Endothelial cell of umbilical vein (primary cell): ENCODE data around the gene LMX1A. TPM values are rescaled to one million over a fixed set of nuclear protein-coding genes. Genes with fewer than 3 reads are reported as not detected.

ENCODE experiments used
- BruUV-seq: library from RNA; stranded (reverse); fragments of 400-500 nt; replicated peaks from 2 replicates; lab custom pipeline; 2021; lab: Mats Ljungman, UMichigan
- CTCF ChIA-PET: fragments of 300-600, 350-600 bp; sonication (Branson Sonifier 250); formaldehyde crosslinking; loops from one replicate; lab custom pipeline; 2021; ENCODE audit warnings: antibody characterized with exemption, inconsistent platforms; lab: Charles Lee
- POLR2A ChIA-PET: fragments of 300-600, 350-600 bp; sonication (Branson Sonifier 250); formaldehyde crosslinking; loops from one replicate; lab custom pipeline; 2021; ENCODE audit warnings: antibody characterized with exemption, inconsistent platforms; lab: Charles Lee
- DNase-seq: peaks from one replicate; pipeline ENCODE4 v3.0.0-alpha.2; 2011; ENCODE audit warnings: low read depth, low spot score
- FAIRE-seq: peaks from 2 replicates; lab custom pipeline; 2011; peaks lifted over from hg19 to GRCh38; lab: Jason Lieb, UNC
- H2AFZ ChIP-seq: 2 replicates; pipeline ENCODE4 v1.6.0; 2012; ENCODE audit warnings: low read depth, low read length, control low read depth, inconsistent platforms
- H3K27ac ChIP-seq: 2 replicates; pipeline ENCODE4 v1.5.1; 2011; ENCODE audit warnings: low read depth, mild to moderate bottlenecking, control low read depth, low read length, moderate library complexity; ENCODE audit not compliant: insufficient read depth
- H3K27me3 ChIP-seq, 2 experiments: 2 replicates each; pipeline versions ENCODE4 v1.6.0 to v1.6.1; 2011; ENCODE audit warnings: low read length in 2 of 2, mixed read lengths in 1 of 2; ENCODE audit not compliant: control insufficient read depth in 2 of 2, insufficient read depth in 2 of 2
- H3K36me3 ChIP-seq, 2 experiments: 2 replicates in 1 of 2; 3 replicates in 1 of 2; pipeline ENCODE4 v1.5.1; 2011; ENCODE audit warnings: low read length in 2 of 2, mild to moderate bottlenecking in 1 of 2, moderate library complexity in 1 of 2; ENCODE audit not compliant: control insufficient read depth in 2 of 2, insufficient read depth in 2 of 2; ENCODE audit errors: extremely low read depth in 1 of 2
- H3K4me1 ChIP-seq: 3 replicates; pipeline ENCODE4 v1.5.1; 2011; ENCODE audit warnings: mild to moderate bottlenecking, low read length; ENCODE audit not compliant: control insufficient read depth, insufficient read depth; ENCODE audit errors: extremely low read depth
- H3K4me2 ChIP-seq: 2 replicates; pipeline ENCODE4 v1.6.1; 2011; ENCODE audit warnings: low read length, control low read depth, mixed read lengths; ENCODE audit not compliant: insufficient read depth
- H3K4me3 ChIP-seq, 3 experiments: fragments of 200-600 bp in 1 of 3; sonication (generic), shearing (Covaris generic) in 1 of 3; replicated peaks in 1 of 3; 2 replicates each; pipeline ENCODE4 v1.5.1; 2011 to 2016; ENCODE audit warnings: control low read depth in 3 of 3, low read length in 3 of 3, mild to moderate bottlenecking in 2 of 3, inconsistent platforms in 1 of 3, low read depth in 1 of 3, moderate library complexity in 1 of 3; ENCODE audit not compliant: insufficient read depth in 1 of 3
- H3K79me2 ChIP-seq: 2 replicates; pipeline ENCODE4 v1.6.0; 2012; ENCODE audit warnings: low read length, inconsistent platforms; ENCODE audit not compliant: control insufficient read depth, insufficient read depth
- H3K9ac ChIP-seq: replicated peaks from 2 replicates; pipeline ENCODE3; 2011; ENCODE audit warnings: low read length, control low read depth; ENCODE audit not compliant: insufficient read depth; ENCODE audit errors: extremely low read depth
- H3K9me1 ChIP-seq: replicated peaks from 3 replicates; pipeline ENCODE4 v1.6.0; 2011; ENCODE audit warnings: mild to moderate bottlenecking, low read length; ENCODE audit not compliant: control insufficient read depth, insufficient read depth; ENCODE audit errors: extremely low read depth
- H3K9me3 ChIP-seq: replicated peaks from 2 replicates; pipeline ENCODE4 v1.5.1; 2012; ENCODE audit warnings: low read length, inconsistent platforms; ENCODE audit not compliant: control insufficient read depth, insufficient read depth
- H4K20me1 ChIP-seq: replicated peaks from 2 replicates; pipeline ENCODE3; 2011; ENCODE audit warnings: mild to moderate bottlenecking, low read length; ENCODE audit not compliant: control insufficient read depth, insufficient read depth; ENCODE audit errors: extremely low read depth
- CTCF ChIP-seq, 2 donors: IDR thresholded peaks; 1 replicate in 1 of 2; 2 replicates in 1 of 2; pipeline ENCODE4 v1.5.1; 2011; ENCODE audit warnings: low read length in 2 of 2, mild to moderate bottlenecking in 2 of 2, moderate library complexity in 2 of 2, control low read depth in 1 of 2, inconsistent platforms in 1 of 2, low read depth in 1 of 2; ENCODE audit not compliant: insufficient read depth in 1 of 2; ENCODE audit errors: extremely low read depth in 1 of 2
- EZH2 ChIP-seq: IDR thresholded peaks from 2 replicates; pipeline ENCODE4 v1.6.1; 2012; ENCODE audit warnings: borderline replicate concordance, low read depth, mild to moderate bottlenecking, moderate library complexity, low read length, inconsistent platforms; ENCODE audit not compliant: severe bottlenecking
- FOS ChIP-seq: IDR thresholded peaks from 2 replicates; pipeline ENCODE4 v1.6.1; 2011; ENCODE audit warnings: mild to moderate bottlenecking, low read length, moderate library complexity, borderline replicate concordance; ENCODE audit not compliant: insufficient read depth
- GATA2 ChIP-seq: IDR thresholded peaks from 2 replicates; pipeline ENCODE4 v1.7.0; 2011; ENCODE audit warnings: low read depth, mild to moderate bottlenecking, moderate library complexity, mixed read lengths, low read length; ENCODE audit not compliant: insufficient read length, insufficient read depth
- JUN ChIP-seq: IDR thresholded peaks from 2 replicates; pipeline ENCODE4 v1.6.1; 2011; ENCODE audit warnings: borderline replicate concordance, low read depth; ENCODE audit not compliant: insufficient read length, insufficient read depth
- POLR2AphosphoS5 ChIP-seq: IDR thresholded peaks from 2 replicates; pipeline ENCODE4 v1.6.1; 2012; ENCODE audit warnings: low read depth, mild to moderate bottlenecking, control low read depth, low read length, moderate library complexity; ENCODE audit not compliant: insufficient read depth
- dilution Hi-C: fragments of 300-500 bp; cut with MboI; formaldehyde crosslinking; loops from one replicate; pipeline ENCODE4 v1.15.0; 2019; ENCODE audit warnings: low sequenced_read_pairs; ENCODE audit not compliant: extremely low pct_ligation_motif_present
- intact Hi-C: fragments of 100-400 bp; cut with micrococcal nuclease; formaldehyde crosslinking; loops from one replicate; pipeline ENCODE4 v1.10.0; 2022
- polyA plus RNA-seq, 4 experiments: library from polyadenylated mRNA; depleted of rRNA in 3 of 4; stranded (reverse) in 3 of 4; unstranded in 1 of 4; fragments of >200 nt; gene quantifications; 2 replicates each; pipeline versions ENCODE4 v1.2.1 to v1.2.3, GENCODE V29; 2011 to 2012; ENCODE audit warnings: missing spikeins in 1 of 4
- total RNA-seq: library from RNA; stranded (reverse); gene quantifications from 2 replicates; pipeline ENCODE4 v1.2.3, GENCODE V29; 2021
- TF ChIP-seq, protein P1 (sequence below): IDR thresholded peaks from 2 replicates; pipeline ENCODE4 v1.6.1; 2011; ENCODE audit not compliant: insufficient read depth, insufficient read length

Gene LMX1A
- total and polyA plus RNA-seq, 2 donors (not counting 3 experiments of a cell fraction or from before 2014, with no cell fraction given), result not detected

DNA sequence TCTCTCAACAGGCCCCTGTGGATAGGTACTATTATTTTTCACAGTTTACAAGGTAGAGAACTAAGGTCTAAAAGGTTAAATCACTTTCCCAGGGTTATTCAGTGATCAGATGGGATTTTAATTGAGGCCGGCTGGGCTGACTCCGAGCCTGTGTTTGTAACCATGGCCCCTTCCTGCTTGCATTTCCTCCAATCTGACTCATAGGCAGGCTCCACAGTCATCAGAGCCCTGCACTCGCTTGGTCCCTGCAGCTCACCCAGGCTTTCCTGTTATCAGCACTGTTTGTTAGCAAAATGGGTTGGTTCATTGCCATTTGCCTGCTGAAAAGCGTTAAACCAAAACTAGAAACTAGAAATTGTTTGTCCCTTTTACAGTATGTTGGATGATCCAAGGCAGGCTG is 41.4 kb upstream of the LMX1A start:
- Histone ChIP-seq H3K27ac (peak overlapping the region; percentile 59), H3K27me3 (no peaks in the 10 kb centered on the region), H3K36me3 (no peaks in the 10 kb centered on the region), H3K79me2 (no peaks in the 10 kb centered on the region), H3K9me3 (no peaks in the 10 kb centered on the region), H4K20me1 (no peaks in the 10 kb centered on the region), H3K9me1 (no peaks in the 10 kb centered on the region), H2AFZ (no peak overlapping the region), H3K4me1 (peaks cover 13% of the 10 kb centered on the region), H3K9ac (peak overlapping the region; percentile 4), H3K4me2 (peak overlapping the region; percentile 37), H3K4me3 (no peak overlapping the region)
- no TSS peak for BruUV-seq
- dilution Hi-C loops, result no loop called here
- TF ChIP-seq FOS (peak; percentile 93), CTCF (IDR thresholded peaks at IDR 0.05; ENCODE audit: extremely low read depth in 1 of 2, insufficient read depth in 1 of 2, low read depth in 1 of 2, low read length in 2 of 2) (no peak), POLR2AphosphoS5 (peak; percentile 39), EZH2 (no peak), GATA2 (peak; percentile 40), JUN (peak; percentile 82)
- TF ChIP-seq, protein P1, sequence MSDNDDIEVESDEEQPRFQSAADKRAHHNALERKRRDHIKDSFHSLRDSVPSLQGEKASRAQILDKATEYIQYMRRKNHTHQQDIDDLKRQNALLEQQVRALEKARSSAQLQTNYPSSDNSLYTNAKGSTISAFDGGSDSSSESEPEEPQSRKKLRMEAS, result no peak
- intact Hi-C loops, result loop anchor here (1.0 to 2.0 kb wide), 2 partner anchors 10 to 21 kb away; no protein-coding TSS in a partner anchor
- DNase-seq, result peak; percentile 87
- ChIA-PET CTCF (interaction anchor here (1.4 to 8.9 kb wide), 5 partner anchors 11 to 527 kb away, joined by 3 to 376 read pairs (median 6); no protein-coding TSS in a partner anchor), POLR2A (no interaction called here)
- FAIRE-seq, result peak; percentile 99
